HCT116 (cell line): Measurements from ENCODE around the gene PTPRQ. TPM values are rescaled to one million over a fixed set of nuclear protein-coding genes. Genes with fewer than 3 reads are reported as not detected.

ENCODE experiments used
- ATAC-seq: fragments of 200-7000 bp; cut with Tn5 transposase; 2 replicates; pipeline ENCODE4 v1.9.1; 2020; ENCODE audit warnings: mild to moderate bottlenecking, moderate library complexity
- BruUV-seq: library from RNA; stranded (reverse); fragments of 400-500 nt; replicated peaks from 2 replicates; lab custom pipeline; 2021; lab: Mats Ljungman, UMichigan
- CTCF ChIA-PET: fragments of 300-600 bp; sonication (Branson Sonifier 250); formaldehyde crosslinking; loops from one replicate; lab custom pipeline; 2021; ENCODE audit warnings: antibody characterized with exemption; lab: Charles Lee
- POLR2A ChIA-PET: fragments of 300-600, 350-600 bp; sonication (Branson Sonifier 250); formaldehyde crosslinking; loops from one replicate; lab custom pipeline; 2021; ENCODE audit warnings: antibody characterized with exemption; lab: Charles Lee
- RAD21 ChIA-PET, 2 experiments: fragments of 300-600 bp; sonication (Branson Sonifier 250); formaldehyde crosslinking; loops; one replicate each; lab custom pipeline; 2023; ENCODE audit warnings: low total read pairs in 2 of 2; ENCODE audit not compliant: uncharacterized antibody in 2 of 2, unreplicated experiment in 2 of 2, low non-redundant PET in 1 of 2; lab: Charles Lee
- DNase-seq: peaks from one replicate; pipeline ENCODE4 v3.0.0-alpha.2; 2010; ENCODE audit warnings: low read depth, low spot score
- H2AFZ ChIP-seq: fragments of 200-600 bp; shearing (Covaris generic), sonication (generic); 2 replicates; pipeline ENCODE4 v1.6.1; 2017; ENCODE audit warnings: low read depth, mixed run types, mixed read lengths, antibody characterized with exemption, low read length; ENCODE audit not compliant: poor library complexity, severe bottlenecking
- H3K27ac ChIP-seq: 2 replicates; pipeline ENCODE4 v1.5.1; 2012; ENCODE audit warnings: low read depth, low read length
- H3K27me3 ChIP-seq: fragments of 200-600 bp; sonication (generic); 2 replicates; pipeline ENCODE4 v1.6.1; 2016; ENCODE audit warnings: mixed run types, low read length, mixed read lengths; ENCODE audit not compliant: insufficient read depth
- H3K36me3 ChIP-seq, 2 experiments: fragments of 200-500 bp in 1 of 2; fragments of 200-600 bp in 1 of 2; sonication (Bioruptor generic) in 1 of 2; sonication (generic) in 1 of 2; 2 replicates each; pipeline versions ENCODE4 v1.5.1 to v1.6.1; 2014 to 2016; ENCODE audit warnings: low read length in 2 of 2, inconsistent platforms in 1 of 2, mixed read lengths in 1 of 2, mixed run types in 1 of 2; ENCODE audit not compliant: insufficient read depth in 2 of 2, control insufficient read depth in 1 of 2
- H3K4me1 ChIP-seq, 2 experiments: fragments of 200-600 bp in 1 of 2; sonication (generic) in 1 of 2; 2 replicates each; pipeline versions ENCODE4 v1.5.1 to v1.6.1; 2012 to 2017; ENCODE audit warnings: low read length in 2 of 2, inconsistent platforms in 1 of 2, mild to moderate bottlenecking in 1 of 2, mixed read lengths in 1 of 2, mixed run types in 1 of 2, moderate library complexity in 1 of 2; ENCODE audit not compliant: insufficient read depth in 2 of 2, control insufficient read depth in 1 of 2
- H3K4me2 ChIP-seq: fragments of 200-600 bp; sonication (generic); 2 replicates; pipeline ENCODE4 v1.6.1; 2017; ENCODE audit warnings: mixed run types, low read length, mixed read lengths
- H3K4me3 ChIP-seq, 2 experiments: fragments of 200-600 bp in 1 of 2; sonication (generic) in 1 of 2; replicated peaks in 1 of 2; 2 replicates each; pipeline ENCODE4 v1.5.1; 2011 to 2016; ENCODE audit warnings: low read length in 2 of 2, control low read depth in 1 of 2, low read depth in 1 of 2, mild to moderate bottlenecking in 1 of 2, mixed read lengths in 1 of 2, mixed run types in 1 of 2
- H3K79me2 ChIP-seq: fragments of 200-600 bp; sonication (generic); 2 replicates; pipeline ENCODE4 v1.6.1; 2017; ENCODE audit warnings: mild to moderate bottlenecking, mixed run types, low read length, moderate library complexity, mixed read lengths; ENCODE audit not compliant: insufficient read depth
- H3K9ac ChIP-seq: fragments of 200-600 bp; sonication (generic); 2 replicates; pipeline ENCODE4 v1.6.1; 2016; ENCODE audit warnings: low read length, mixed read lengths
- H3K9me2 ChIP-seq: fragments of 200-600 bp; sonication (generic), shearing (Covaris generic); 2 replicates; pipeline ENCODE4 v1.6.1; 2017; ENCODE audit warnings: mixed run types, mild to moderate bottlenecking, moderate library complexity; ENCODE audit not compliant: insufficient read depth
- H3K9me3 ChIP-seq, 2 experiments: fragments of 200-500 bp in 1 of 2; fragments of 200-600 bp in 1 of 2; sonication (Bioruptor generic) in 1 of 2; sonication (generic) in 1 of 2; 2 replicates each; pipeline ENCODE4 v1.6.1; 2014 to 2017; ENCODE audit warnings: low read length in 2 of 2, mixed read lengths in 2 of 2, inconsistent platforms in 1 of 2, low read depth in 1 of 2, mild to moderate bottlenecking in 1 of 2, mixed run types in 1 of 2, moderate library complexity in 1 of 2; ENCODE audit not compliant: control insufficient read depth in 1 of 2, insufficient read depth in 1 of 2
- H4K20me1 ChIP-seq: fragments of 200-600 bp; sonication (generic), shearing (Covaris generic); 2 replicates; pipeline ENCODE4 v1.6.1; 2017; ENCODE audit warnings: mixed run types, mild to moderate bottlenecking, moderate library complexity; ENCODE audit not compliant: insufficient read depth
- CBX3 ChIP-seq: IDR thresholded peaks from 2 replicates; pipeline ENCODE4 v1.6.1; 2012; ENCODE audit warnings: low read depth
- CEBPB ChIP-seq: IDR thresholded peaks from 2 replicates; pipeline ENCODE4 v1.6.1; 2012; ENCODE audit warnings: low read depth
- EZH2 ChIP-seq: fragments of 200-600 bp; sonication (generic); IDR thresholded peaks from 2 replicates; pipeline ENCODE4 v1.6.1; 2017; ENCODE audit warnings: antibody characterized with exemption, mixed run types
- JUND ChIP-seq: IDR thresholded peaks from 2 replicates; pipeline ENCODE4 v1.6.1; 2012
- MAX ChIP-seq: IDR thresholded peaks from 2 replicates; pipeline ENCODE4 v1.6.1; 2012
- POLR2A ChIP-seq: IDR thresholded peaks from 2 replicates; pipeline ENCODE4 v1.7.0; 2011; ENCODE audit warnings: borderline replicate concordance; ENCODE audit not compliant: insufficient read depth, insufficient read length; ENCODE audit errors: extremely low read depth
- POLR2AphosphoS5 ChIP-seq: IDR thresholded peaks from 2 replicates; pipeline ENCODE4 v1.6.1; 2011; ENCODE audit warnings: mild to moderate bottlenecking, low read depth, low read length, moderate library complexity
- REST ChIP-seq: IDR thresholded peaks from 2 replicates; pipeline ENCODE4 v1.6.1; 2012; ENCODE audit warnings: low read depth
- SRF ChIP-seq: IDR thresholded peaks from 2 replicates; pipeline ENCODE4 v1.6.1; 2012; ENCODE audit warnings: low read depth
- TCF7L2 ChIP-seq: IDR thresholded peaks from 2 replicates; pipeline ENCODE4 v1.7.0; 2011; ENCODE audit warnings: borderline replicate concordance, inconsistent platforms; ENCODE audit not compliant: insufficient read depth, insufficient read length; ENCODE audit errors: extremely low read depth
- ZFX ChIP-seq: fragments of 450-650 bp; IDR thresholded peaks from 2 replicates; pipeline ENCODE4 v1.6.1; 2017
- intact Hi-C: fragments of 100-400 bp; cut with micrococcal nuclease; formaldehyde crosslinking; loops from 2 replicates; pipeline ENCODE4 v1.10.0; 2022
- total RNA-seq: library from RNA; stranded (reverse); gene quantifications from one replicate; pipeline ENCODE4 v1.2.1, GENCODE V29; 2021; ENCODE audit not compliant: unreplicated experiment

Gene PTPRQ
- total RNA-seq, 1 experiment from 2014 or later: not detected

- ChIA-PET RAD21 (no interaction called here), CTCF (no interaction called here), POLR2A (no interaction called here)
- Histone ChIP-seq H3K9me3 (no peaks in the 10 kb centered on the region), H3K36me3 (no peaks in the 10 kb centered on the region), H3K9ac (no peak overlapping the region), H3K4me1 (no peaks in the 10 kb centered on the region), H3K27ac (no peak overlapping the region), H3K9me2 (no peaks in the 10 kb centered on the region), H3K4me2 (no peak overlapping the region), H3K4me3 (no peak overlapping the region), H3K79me2 (no peaks in the 10 kb centered on the region), H2AFZ (no peak overlapping the region), H3K27me3 (no peaks in the 10 kb centered on the region), H4K20me1 (no peaks in the 10 kb centered on the region)
- intact Hi-C loops: no loop called here
- BruUV-seq: no TSS peak
- TF ChIP-seq SRF (no peak), CBX3 (no peak), POLR2AphosphoS5 (no peak), ZFX (no peak), CEBPB (no peak), MAX (no peak), JUND (no peak), TCF7L2 (no peak), REST (no peak), POLR2A (no peak), EZH2 (no peak)
- ATAC-seq (no peak), DNase-seq (no peak)
Observed at GRCh38 chr12:80565271-80565670, 121.2 kb downstream of the PTPRQ start.
